ENCODE results near the gene SPATA19.

SPATA19 gene

DNA sequence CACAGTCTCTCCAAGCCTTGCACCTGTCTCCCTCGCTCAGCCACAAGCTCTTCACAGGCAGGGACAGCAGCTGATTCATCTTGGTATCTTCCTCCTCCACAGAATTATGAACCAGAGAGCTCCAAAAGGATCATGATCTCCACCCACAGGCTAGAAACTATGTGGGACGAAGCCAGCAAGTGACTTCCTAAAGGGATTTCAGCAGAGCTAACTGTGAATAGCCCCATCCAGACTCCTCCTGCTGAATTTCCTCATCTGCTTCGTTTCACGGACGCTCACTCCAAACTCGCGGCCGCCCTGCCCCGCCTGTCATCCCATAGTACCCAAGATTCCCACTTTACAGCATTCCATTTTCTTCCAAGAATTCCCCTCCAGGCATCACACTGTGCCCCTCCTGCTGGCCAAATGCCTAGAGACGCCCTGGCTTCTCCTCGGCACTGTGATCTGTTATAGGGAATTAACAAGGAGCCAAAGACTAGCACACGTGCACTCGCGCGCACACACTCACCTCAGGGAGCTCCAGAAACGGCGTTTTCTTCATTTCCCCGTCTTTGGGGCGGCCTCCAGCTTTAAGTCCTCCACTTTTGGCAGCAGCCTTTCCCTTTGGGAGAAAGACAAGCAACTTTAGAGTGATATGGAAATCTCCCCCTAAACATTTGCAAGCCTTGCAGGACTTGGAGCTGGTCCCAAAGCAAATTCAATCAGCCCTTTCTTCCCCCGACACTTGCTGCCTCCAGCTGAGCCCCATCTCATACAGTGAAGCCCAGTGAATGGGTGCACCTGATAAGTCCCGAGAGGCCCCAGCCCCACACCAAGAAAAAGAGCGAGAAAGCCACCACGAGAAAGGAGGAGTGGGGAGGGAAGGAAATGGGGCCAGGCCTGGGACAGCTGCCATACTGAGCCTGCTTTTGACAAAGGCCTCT, 35.5 kb downstream of the SPATA19 start:
- no peak for DNase-seq (ENCODE audit: extremely low read depth, low read depth)
- TF ChIP-seq, protein P1, sequence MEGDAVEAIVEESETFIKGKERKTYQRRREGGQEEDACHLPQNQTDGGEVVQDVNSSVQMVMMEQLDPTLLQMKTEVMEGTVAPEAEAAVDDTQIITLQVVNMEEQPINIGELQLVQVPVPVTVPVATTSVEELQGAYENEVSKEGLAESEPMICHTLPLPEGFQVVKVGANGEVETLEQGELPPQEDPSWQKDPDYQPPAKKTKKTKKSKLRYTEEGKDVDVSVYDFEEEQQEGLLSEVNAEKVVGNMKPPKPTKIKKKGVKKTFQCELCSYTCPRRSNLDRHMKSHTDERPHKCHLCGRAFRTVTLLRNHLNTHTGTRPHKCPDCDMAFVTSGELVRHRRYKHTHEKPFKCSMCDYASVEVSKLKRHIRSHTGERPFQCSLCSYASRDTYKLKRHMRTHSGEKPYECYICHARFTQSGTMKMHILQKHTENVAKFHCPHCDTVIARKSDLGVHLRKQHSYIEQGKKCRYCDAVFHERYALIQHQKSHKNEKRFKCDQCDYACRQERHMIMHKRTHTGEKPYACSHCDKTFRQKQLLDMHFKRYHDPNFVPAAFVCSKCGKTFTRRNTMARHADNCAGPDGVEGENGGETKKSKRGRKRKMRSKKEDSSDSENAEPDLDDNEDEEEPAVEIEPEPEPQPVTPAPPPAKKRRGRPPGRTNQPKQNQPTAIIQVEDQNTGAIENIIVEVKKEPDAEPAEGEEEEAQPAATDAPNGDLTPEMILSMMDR (IDR thresholded peaks at IDR 0.05; ENCODE audit: low read depth, low read length), result no peak

DNA sequence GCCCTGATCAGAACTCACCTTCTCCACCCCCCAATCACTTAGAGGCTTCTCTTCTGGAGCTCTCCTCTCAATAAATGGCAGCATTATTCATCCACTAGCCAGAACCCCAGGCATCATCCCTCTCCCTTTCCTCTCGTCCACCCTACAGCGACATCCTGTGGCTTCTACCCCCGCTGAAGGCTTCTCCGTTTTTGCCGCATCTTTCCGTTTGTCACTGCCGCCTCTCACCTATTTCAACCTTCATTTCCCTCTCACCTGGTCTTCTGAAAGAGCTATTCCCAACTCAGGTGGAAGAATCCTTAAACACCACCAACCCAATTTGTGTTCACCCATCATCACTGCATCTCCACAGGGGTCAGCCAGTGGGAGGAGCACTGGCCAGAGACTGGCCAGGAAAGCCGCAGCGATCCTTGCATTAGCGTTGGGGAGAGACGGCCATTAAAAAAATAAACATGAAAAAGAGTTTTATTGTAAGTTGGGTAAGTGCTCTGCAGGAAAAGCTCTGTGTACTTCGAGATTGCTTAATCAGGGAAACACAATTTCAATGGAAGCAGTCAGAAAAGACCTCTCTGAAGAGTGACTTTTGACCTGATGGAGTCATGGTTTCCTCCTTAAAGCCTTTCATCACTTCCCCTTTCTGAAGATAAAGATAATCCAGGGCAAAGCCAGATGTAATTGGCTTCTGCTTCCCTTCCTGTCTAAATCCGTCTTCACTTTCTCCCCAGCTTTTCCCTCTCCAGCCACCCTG, 36.7 kb downstream of the SPATA19 start:
- TF ChIP-seq, protein P1 (IDR thresholded peaks at IDR 0.05; ENCODE audit: low read depth, low read length), result no peak
- DNase-seq (ENCODE audit: extremely low read depth, low read depth), result no peak

DNA sequence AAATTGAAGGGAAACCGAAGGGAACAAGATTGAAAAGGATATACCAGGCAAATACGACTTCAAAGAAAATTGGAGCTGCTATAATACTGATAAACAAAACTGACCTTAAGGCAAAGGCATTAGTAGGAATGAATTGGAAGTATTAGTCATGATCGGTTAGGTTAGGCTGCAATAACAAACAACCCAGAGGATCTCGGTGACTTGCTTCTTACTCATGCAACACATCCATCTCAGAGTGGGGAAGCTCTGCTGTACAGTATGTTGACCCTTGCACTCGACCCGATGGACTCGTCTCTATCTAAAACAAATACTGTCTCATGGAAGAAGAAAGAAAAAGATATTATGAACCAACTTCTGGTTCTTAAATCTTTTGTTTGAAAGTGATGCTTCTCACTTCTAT, 42.3 kb downstream of the SPATA19 start:
- no peak for DNase-seq (ENCODE audit: extremely low read depth, low read depth)
- TF ChIP-seq, protein P1 (IDR thresholded peaks at IDR 0.05; ENCODE audit: low read depth, low read length), result no peak

DNA sequence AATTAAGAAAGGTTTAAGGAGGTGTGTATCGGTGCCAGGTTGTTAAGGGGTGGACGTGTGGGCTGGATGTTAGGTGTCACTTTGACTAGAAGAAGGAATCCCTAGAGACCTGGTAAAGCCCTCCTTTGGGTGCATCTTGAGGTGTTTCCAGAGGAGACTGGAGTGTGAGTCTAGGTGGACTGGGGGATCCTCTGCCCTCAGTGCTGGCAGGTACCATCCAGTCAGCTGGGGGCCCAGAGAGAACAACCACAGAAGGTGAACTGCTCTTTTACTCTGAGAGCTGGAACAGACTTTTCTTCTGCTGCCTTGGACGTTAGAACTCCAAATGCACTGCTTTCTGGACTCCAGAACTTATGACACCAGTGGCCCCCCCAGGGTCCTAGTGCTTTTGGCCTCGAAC, 44.0 kb downstream of the SPATA19 start:
- TF ChIP-seq, protein P1 (IDR thresholded peaks at IDR 0.05; ENCODE audit: low read depth, low read length), result no peak
- DNase-seq (ENCODE audit: extremely low read depth, low read depth), result no peak

DNA sequence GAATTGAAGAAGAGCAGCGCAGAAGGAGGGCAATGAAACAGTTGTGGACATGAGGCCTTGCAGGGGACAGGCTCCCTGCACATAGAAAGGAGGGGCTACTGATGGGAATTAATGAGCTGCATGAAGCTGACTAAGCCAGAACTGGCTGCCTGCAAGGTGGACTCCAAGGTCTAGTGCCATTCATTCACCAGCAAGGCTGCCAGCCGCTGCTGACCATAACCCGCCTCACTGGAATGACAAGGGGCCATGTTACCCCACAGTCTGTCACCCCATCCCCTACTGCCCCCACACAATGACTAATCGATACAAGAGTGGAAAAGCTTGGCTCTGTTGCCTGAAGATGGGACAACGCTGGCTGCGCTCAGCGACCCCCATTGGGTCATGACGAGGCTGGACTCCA, 44.6 kb downstream of the SPATA19 start:
- DNase-seq (ENCODE audit: extremely low read depth, low read depth), result no peak
- TF ChIP-seq, protein P1 (IDR thresholded peaks at IDR 0.05; ENCODE audit: low read depth, low read length), result no peak

DNA sequence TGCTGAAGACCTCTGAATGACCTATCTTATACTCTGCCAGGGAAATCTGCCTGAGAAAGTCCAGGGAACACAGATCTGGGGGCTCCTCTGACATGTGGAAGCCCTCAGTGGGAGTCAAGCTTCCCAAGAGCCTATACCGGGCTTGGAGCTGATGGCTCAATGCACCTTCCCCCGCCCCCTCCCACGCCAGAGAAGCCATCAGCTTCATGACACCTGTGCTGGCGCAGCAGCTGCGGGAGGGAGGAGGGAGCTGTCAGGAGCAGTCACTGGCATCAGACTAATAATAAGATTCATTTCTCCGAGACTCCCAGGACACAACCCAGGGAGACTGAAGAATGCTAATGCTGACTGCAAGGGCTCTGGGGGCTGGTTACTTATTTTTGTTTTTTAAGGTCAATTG, 47.8 kb downstream of the SPATA19 start:
- TF ChIP-seq, protein P1 (IDR thresholded peaks at IDR 0.05; ENCODE audit: low read depth, low read length), result no peak
- DNase-seq (ENCODE audit: extremely low read depth, low read depth), result no peak

Measured in AG09319 (cell line).